Endothelial cell (in vitro differentiated cells): ENCODE results near the gene TMEM248. TPM values are rescaled to one million over a fixed set of nuclear protein-coding genes. Genes with fewer than 3 reads are reported as not detected.
"Not testable (repeated sequence)": the region's sequence is repeated elsewhere in the genome, so short reads cannot be mapped to it uniquely, and the experiment has no call there.

Experiments used
- DNase-seq: peaks from one replicate; pipeline ENCODE4 v3.0.0; 2021; ENCODE audit warnings: low spot score
- H3K27ac Mint-ChIP-seq: one replicate; pipeline ENCODE4 v1.8.0; 2021; ENCODE audit warnings: mixed read lengths, inconsistent platforms; ENCODE audit not compliant: unreplicated experiment
- H3K27me3 Mint-ChIP-seq: one replicate; pipeline ENCODE4 v1.8.0; 2021; ENCODE audit warnings: mild to moderate bottlenecking, moderate library complexity, mixed read lengths, inconsistent platforms; ENCODE audit not compliant: unreplicated experiment
- H3K36me3 Mint-ChIP-seq: one replicate; pipeline ENCODE4 v1.8.0; 2021; ENCODE audit warnings: mild to moderate bottlenecking, low read depth, mixed read lengths, inconsistent platforms; ENCODE audit not compliant: unreplicated experiment
- H3K4me1 Mint-ChIP-seq: one replicate; pipeline ENCODE4 v1.8.0; 2021; ENCODE audit warnings: mild to moderate bottlenecking, mixed read lengths, inconsistent platforms; ENCODE audit not compliant: unreplicated experiment
- H3K4me3 Mint-ChIP-seq: one replicate; pipeline ENCODE4 v1.8.0; 2021; ENCODE audit warnings: mild to moderate bottlenecking, mixed read lengths, inconsistent platforms; ENCODE audit not compliant: unreplicated experiment
- H3K9me3 Mint-ChIP-seq: one replicate; pipeline ENCODE4 v1.8.0; 2021; ENCODE audit warnings: mixed read lengths, inconsistent platforms; ENCODE audit not compliant: unreplicated experiment
- CTCF ChIP-seq: fragments of 200-600 bp; sonication (generic); IDR thresholded peaks from one replicate; pipeline ENCODE4 v1.5.0; 2021; ENCODE audit warnings: antibody characterized with exemption; ENCODE audit not compliant: unreplicated experiment
- total RNA-seq: library from RNA; stranded (reverse); fragmentation: NEBNext Ultra II Directional; extraction: Animal tissue kit (Norgen Biotek cat#: 25700); gene quantifications from one replicate; pipeline ENCODE4 v1.2.1, GENCODE V29; 2021; ENCODE audit not compliant: unreplicated experiment

TMEM248 gene
- total RNA-seq, 1 donor from 2014 or later = 97.7 TPM

DNA sequence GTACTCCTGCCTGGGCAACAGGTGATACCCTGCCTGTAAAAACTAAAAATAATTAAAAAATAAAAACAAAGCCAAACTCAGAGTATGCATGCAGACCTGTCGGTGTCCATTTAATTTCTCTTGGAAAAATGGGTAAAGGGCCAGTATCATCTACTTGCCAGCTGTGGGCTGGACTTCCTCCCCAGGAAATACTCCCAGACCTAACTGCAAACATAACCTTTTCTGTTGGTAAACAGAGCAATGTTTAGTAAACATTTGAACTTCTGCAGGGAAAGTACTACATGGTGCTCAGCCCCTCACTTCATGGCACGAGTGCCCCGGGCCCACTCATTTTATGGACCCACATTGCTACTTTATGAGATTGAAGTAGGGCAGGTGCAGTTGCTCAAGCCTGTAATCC is 10.2 kb upstream of the TMEM248 start:
- Mint-ChIP-seq H3K4me1 (no peaks in the 10 kb centered on the region), H3K27ac (no peak overlapping the region), H3K36me3 (peaks cover 5% of the 10 kb centered on the region), H3K9me3 (no peaks in the 10 kb centered on the region), H3K27me3 (peaks cover 7% of the 10 kb centered on the region), H3K4me3 (no peak overlapping the region)
- no peak for TF ChIP-seq CTCF
- no peak for DNase-seq

- not testable (repeated sequence) for H3K27me3 Mint-ChIP-seq, H3K27ac Mint-ChIP-seq, H3K4me3 Mint-ChIP-seq
Observed at GRCh38 chr7:66911191-66911590, 9.8 kb upstream of the TMEM248 start.

DNA sequence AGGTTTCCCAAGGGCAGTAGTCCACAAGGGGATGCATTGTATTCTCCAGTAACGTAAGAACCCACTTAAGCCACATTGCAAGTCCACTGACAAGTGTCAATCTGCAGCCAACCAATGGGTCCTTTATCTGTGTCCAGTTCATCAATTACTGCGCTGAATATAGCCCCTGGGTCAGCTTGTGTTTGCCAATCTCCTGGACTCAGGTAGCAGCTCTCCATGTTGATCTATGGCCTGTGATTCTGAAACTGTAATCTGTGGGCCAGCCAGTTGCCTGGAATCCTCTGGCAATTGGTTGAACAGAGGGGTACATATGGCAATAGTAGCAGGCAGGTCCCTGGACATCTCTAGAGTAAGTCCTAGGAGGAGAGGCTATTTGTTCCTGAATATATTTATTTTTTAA is 8.8 kb upstream of the TMEM248 start:
- Mint-ChIP-seq H3K4me1 (no peaks in the 10 kb centered on the region), H3K9me3 (no peaks in the 10 kb centered on the region), H3K27me3 (peaks cover 7% of the 10 kb centered on the region), H3K27ac (no peak overlapping the region), H3K4me3 (no peak overlapping the region), H3K36me3 (peaks cover 4% of the 10 kb centered on the region)
- no peak for DNase-seq
- no peak for TF ChIP-seq CTCF

More at GRCh38 chr7:66911191-66911590, 9.8 kb upstream of the TMEM248 start:
- H3K4me1 Mint-ChIP-seq, H3K36me3 Mint-ChIP-seq, H3K9me3 Mint-ChIP-seq, DNase-seq: not testable (repeated sequence)

- no peak for DNase-seq
- TF ChIP-seq CTCF = no peak
- H3K27me3 Mint-ChIP-seq = peaks cover 7% of the 10 kb centered on the region
- H3K36me3 Mint-ChIP-seq = peaks cover 4% of the 10 kb centered on the region
- H3K4me1 Mint-ChIP-seq = no peaks in the 10 kb centered on the region
- H3K9me3 Mint-ChIP-seq = no peaks in the 10 kb centered on the region
- no peak overlapping the region for H3K4me3 Mint-ChIP-seq
- H3K27ac Mint-ChIP-seq = no peak overlapping the region
Observed at GRCh38 chr7:66913118-66914037, 7.6 kb upstream of the TMEM248 start.

- H3K4me1 Mint-ChIP-seq = peaks cover 11% of the 10 kb centered on the region
- H3K27me3 Mint-ChIP-seq, H3K27ac Mint-ChIP-seq, H3K4me3 Mint-ChIP-seq, H3K9me3 Mint-ChIP-seq, DNase-seq, H3K36me3 Mint-ChIP-seq: not testable (repeated sequence)
Observed at GRCh38 chr7:66917904-66918303, 3.1 kb upstream of the TMEM248 start.

- no peak for TF ChIP-seq CTCF
- Mint-ChIP-seq H3K4me1 (peaks cover 11% of the 10 kb centered on the region), H3K4me3 (no peak overlapping the region), H3K27me3 (peaks cover 6% of the 10 kb centered on the region), H3K36me3 (peaks cover 7% of the 10 kb centered on the region), H3K9me3 (no peaks in the 10 kb centered on the region), H3K27ac (no peak overlapping the region)
- no peak for DNase-seq
Observed at GRCh38 chr7:66919304-66919703, 1.7 kb upstream of the TMEM248 start.
